H1 (cell line): Measurements from ENCODE around the gene PPP2R3C. TPM values are rescaled to one million over a fixed set of nuclear protein-coding genes. Genes with fewer than 3 reads are reported as not detected.

Experiments used
- CTCF ChIA-PET: fragments of 300-600 bp; sonication (Branson Sonifier 250); formaldehyde crosslinking; loops from one replicate; lab custom pipeline; 2021; ENCODE audit not compliant: partially characterized antibody; lab: Charles Lee
- POLR2A ChIA-PET: fragments of 300-600 bp; sonication (Branson Sonifier 250); formaldehyde crosslinking; loops from one replicate; lab custom pipeline; 2021; ENCODE audit warnings: inconsistent platforms; ENCODE audit not compliant: partially characterized antibody; lab: Charles Lee
- DNase-seq, 2 experiments: peaks; one replicate each; pipeline versions ENCODE4 v3.0.0 to v3.0.0-alpha.2; 2010 to 2022; ENCODE audit warnings: low spot score in 2 of 2, low read depth in 1 of 2, mixed read lengths in 1 of 2
- FAIRE-seq: peaks from 2 replicates; lab custom pipeline; 2011; peaks lifted over from hg19 to GRCh38; lab: Jason Lieb, UNC
- H2AFZ ChIP-seq: 2 replicates; pipeline ENCODE4 v1.8.1; 2012; ENCODE audit warnings: low read length, inconsistent platforms
- H2AK5ac ChIP-seq: 2 replicates; pipeline ENCODE4 v1.6.1; 2013; ENCODE audit warnings: low read depth, low read length
- H2BK120ac ChIP-seq: replicated peaks from 2 replicates; pipeline ENCODE3; 2013; ENCODE audit warnings: low read depth, low read length, inconsistent platforms
- H2BK12ac ChIP-seq: 2 replicates; pipeline ENCODE4 v1.6.1; 2013; ENCODE audit warnings: low read depth, low read length
- H2BK15ac ChIP-seq: 2 replicates; pipeline ENCODE4 v1.6.1; 2013; ENCODE audit warnings: low read length
- H2BK20ac ChIP-seq: 2 replicates; pipeline ENCODE4 v1.6.1; 2013; ENCODE audit warnings: low read length
- H2BK5ac ChIP-seq: 2 replicates; pipeline ENCODE4 v1.6.1; 2013; ENCODE audit warnings: low read depth, low read length
- H3K14ac ChIP-seq: 2 replicates; pipeline ENCODE4 v1.6.1; 2013; ENCODE audit warnings: inconsistent platforms; ENCODE audit not compliant: insufficient read length
- H3K18ac ChIP-seq: 2 replicates; pipeline ENCODE4 v1.6.1; 2013; ENCODE audit warnings: low read length; ENCODE audit errors: extremely low read depth
- H3K23ac ChIP-seq: 2 replicates; pipeline ENCODE4 v1.6.1; 2013; ENCODE audit warnings: inconsistent platforms; ENCODE audit not compliant: insufficient read length
- H3K23me2 ChIP-seq: 2 replicates; pipeline ENCODE4 v1.6.1; 2013; ENCODE audit warnings: low read depth, low read length
- H3K27ac ChIP-seq: 2 replicates; pipeline ENCODE4 v1.6.1; 2011; ENCODE audit warnings: low read depth, low read length, inconsistent platforms
- H3K27me3 ChIP-seq, 4 experiments: replicated peaks in 1 of 4; 1 replicate in 1 of 4; 2 replicates in 3 of 4; pipeline versions ENCODE4 v1.6.1 to v1.8.1; 2011 to 2013; ENCODE audit warnings: low read length in 3 of 4, mild to moderate bottlenecking in 3 of 4, inconsistent platforms in 2 of 4, mixed read lengths in 2 of 4, moderate library complexity in 1 of 4; ENCODE audit not compliant: control insufficient read depth in 3 of 4, insufficient read depth in 3 of 4; ENCODE audit errors: extremely low read depth in 1 of 4
- H3K36me3 ChIP-seq, 4 experiments: 2 replicates each; pipeline versions ENCODE4 v1.6.1 to v1.8.1; 2011 to 2013; ENCODE audit warnings: mild to moderate bottlenecking in 4 of 4, low read length in 3 of 4, moderate library complexity in 2 of 4, control low read depth in 1 of 4, inconsistent platforms in 1 of 4; ENCODE audit not compliant: insufficient read depth in 4 of 4, control insufficient read depth in 2 of 4
- H3K4ac ChIP-seq: replicated peaks from 2 replicates; pipeline ENCODE3; 2013; ENCODE audit warnings: low read length, low read depth, mixed read lengths, inconsistent platforms; ENCODE audit not compliant: insufficient read length
- H3K4me1 ChIP-seq, 4 experiments: replicated peaks in 1 of 4; 1 replicate in 1 of 4; 2 replicates in 3 of 4; pipeline versions ENCODE4 v1.6.1 to v1.8.1; 2011 to 2013; ENCODE audit warnings: low read length in 3 of 4, inconsistent platforms in 2 of 4, mixed read lengths in 1 of 4; ENCODE audit not compliant: insufficient read depth in 4 of 4, control insufficient read depth in 3 of 4
- H3K4me2 ChIP-seq, 2 experiments: 2 replicates each; pipeline versions ENCODE4 v1.6.1 to v1.8.1; 2011 to 2013; ENCODE audit warnings: low read depth in 2 of 2, low read length in 2 of 2, control low read depth in 1 of 2, inconsistent platforms in 1 of 2, mild to moderate bottlenecking in 1 of 2; ENCODE audit not compliant: insufficient read depth in 1 of 2
- H3K4me3 ChIP-seq, 4 experiments: fragments of 200-600, 300-600 bp in 1 of 4; sonication (generic), shearing (Covaris generic), sonication (Bioruptor Twin) in 1 of 4; 2 replicates each; pipeline versions ENCODE4 v1.5.1 to v1.8.1; 2011 to 2016; ENCODE audit warnings: low read length in 4 of 4, low read depth in 3 of 4, control low read depth in 2 of 4, inconsistent platforms in 2 of 4, mild to moderate bottlenecking in 2 of 4, mixed read lengths in 1 of 4, moderate library complexity in 1 of 4; ENCODE audit not compliant: insufficient read depth in 2 of 4; ENCODE audit errors: extremely low read depth in 1 of 4
- H3K56ac ChIP-seq: replicated peaks from 2 replicates; pipeline ENCODE3; 2013; ENCODE audit warnings: low read depth, mild to moderate bottlenecking, mixed read lengths, low read length, inconsistent platforms; ENCODE audit not compliant: insufficient read length
- H3K79me1 ChIP-seq: 2 replicates; pipeline ENCODE4 v1.6.1; 2013; ENCODE audit warnings: low read depth, low read length, control low read depth
- H3K79me2 ChIP-seq, 2 experiments: 2 replicates each; pipeline versions ENCODE4 v1.6.1 to v1.8.1; 2012 to 2013; ENCODE audit warnings: low read length in 2 of 2, mild to moderate bottlenecking in 2 of 2, inconsistent platforms in 1 of 2; ENCODE audit not compliant: insufficient read depth in 2 of 2, control insufficient read depth in 1 of 2
- H3K9ac ChIP-seq, 4 experiments: replicated peaks in 1 of 4; 1 replicate in 1 of 4; 2 replicates in 3 of 4; pipeline versions ENCODE4 v1.6.1 to v1.8.1; 2011 to 2013; ENCODE audit warnings: low read depth in 3 of 4, low read length in 3 of 4, control low read depth in 2 of 4, mild to moderate bottlenecking in 2 of 4, moderate library complexity in 2 of 4, inconsistent platforms in 1 of 4; ENCODE audit errors: extremely low read depth in 1 of 4
- H3K9me3 ChIP-seq, 2 experiments: 2 replicates each; pipeline versions ENCODE4 v1.6.1 to v1.8.1; 2012 to 2013; ENCODE audit warnings: mild to moderate bottlenecking in 2 of 2, moderate library complexity in 2 of 2, control low read depth in 1 of 2, inconsistent platforms in 1 of 2, low read depth in 1 of 2, low read length in 1 of 2, mixed read lengths in 1 of 2; ENCODE audit not compliant: insufficient read depth in 2 of 2
- H4K20me1 ChIP-seq, 2 experiments: replicated peaks in 1 of 2; 2 replicates each; pipeline versions ENCODE3 to v1.8.1; 2011 to 2013; ENCODE audit warnings: inconsistent platforms in 2 of 2, low read length in 2 of 2, mild to moderate bottlenecking in 1 of 2; ENCODE audit not compliant: insufficient read depth in 2 of 2, control insufficient read depth in 1 of 2
- H4K5ac ChIP-seq: 2 replicates; pipeline ENCODE4 v1.6.1; 2013; ENCODE audit warnings: low read length, low read depth, mixed read lengths, inconsistent platforms; ENCODE audit not compliant: insufficient read length
- H4K8ac ChIP-seq: 2 replicates; pipeline ENCODE4 v1.8.0; 2013; ENCODE audit warnings: mild to moderate bottlenecking, moderate library complexity, low read length, inconsistent platforms; ENCODE audit not compliant: insufficient read depth; ENCODE audit errors: extremely low read depth
- H4K91ac ChIP-seq: replicated peaks from 2 replicates; pipeline ENCODE3; 2013; ENCODE audit warnings: low read length, mixed read lengths, inconsistent platforms; ENCODE audit not compliant: insufficient read length
- CEBPB ChIP-seq: IDR thresholded peaks from 2 replicates; pipeline ENCODE4 v1.6.1; 2012; ENCODE audit warnings: low read depth, low read length
- CHD2 ChIP-seq: IDR thresholded peaks from 2 replicates; pipeline ENCODE4 v1.6.1; 2012; ENCODE audit warnings: low read length, improper control_type of control experiment
- GABPA ChIP-seq: IDR thresholded peaks from 2 replicates; pipeline ENCODE4 v1.6.1; 2011; ENCODE audit warnings: mild to moderate bottlenecking, low read length, moderate library complexity, borderline replicate concordance; ENCODE audit not compliant: insufficient read depth
- GTF2F1 ChIP-seq: IDR thresholded peaks from 2 replicates; pipeline ENCODE4 v1.6.1; 2012; ENCODE audit warnings: low read depth, low read length, improper control_type of control experiment, borderline replicate concordance
- JUN ChIP-seq: IDR thresholded peaks from 2 replicates; pipeline ENCODE4 v1.6.1; 2011; ENCODE audit warnings: low read depth, mild to moderate bottlenecking, improper control_type of control experiment, low read length
- KDM5A ChIP-seq: fragments of 200-600 bp; IDR thresholded peaks from 2 replicates; pipeline ENCODE4 v1.7.1; 2012; ENCODE audit warnings: mild to moderate bottlenecking, low read length, inconsistent platforms, mixed read lengths
- MAFK ChIP-seq: IDR thresholded peaks from 2 replicates; pipeline ENCODE4 v1.6.1; 2012; ENCODE audit warnings: low read depth, mild to moderate bottlenecking, improper control_type of control experiment, low read length
- POLR2A ChIP-seq, 2 experiments: IDR thresholded peaks; 1 replicate in 1 of 2; 2 replicates in 1 of 2; pipeline ENCODE4 v1.6.1; 2011; ENCODE audit warnings: low read depth in 2 of 2, low read length in 2 of 2, mild to moderate bottlenecking in 2 of 2; ENCODE audit errors: control extremely low read depth in 1 of 2
- SAP30 ChIP-seq: fragments of 300-600 bp; sonication (generic); IDR thresholded peaks from 2 replicates; pipeline ENCODE4 v1.7.1; 2012; ENCODE audit warnings: low read length, moderate library complexity, mild to moderate bottlenecking, inconsistent platforms; ENCODE audit not compliant: insufficient read depth, insufficient replicate concordance
- TCF12 ChIP-seq: IDR thresholded peaks from 2 replicates; pipeline ENCODE4 v1.6.1; 2011; ENCODE audit warnings: low read depth, mild to moderate bottlenecking, low read length
- WGBS, 2 experiments: shearing (Covaris generic) in 1 of 2; methylation state at CpG; one replicate each; pipeline versions ENCODE4 v1.1.6 to v1.1.7; 2013 to 2015; ENCODE audit warnings: low lambda C conversion rate in 2 of 2, mixed read lengths in 2 of 2, inconsistent platforms in 1 of 2, low coverage in 1 of 2, missing lambda C conversion rate in 1 of 2; ENCODE audit not compliant: insufficient replicate concordance in 2 of 2, insufficient coverage in 1 of 2, insufficient read length in 1 of 2; ENCODE audit errors: extremely low coverage in 1 of 2, missing lambda C conversion rate in 1 of 2; 5-methylcytosine and 5-hydroxymethylcytosine counted together
- polyA plus RNA-seq, 7 experiments: library from polyadenylated mRNA; depleted of rRNA in 3 of 7; stranded (reverse) in 5 of 7; unstranded in 2 of 7; fragments of >200 nt in 5 of 7; fragments of 200-250 nt in 2 of 7; gene quantifications; 1 replicate in 5 of 7; 2 replicates in 1 of 7; 4 replicates in 1 of 7; pipeline versions ENCODE4 v1.2.1 to v1.2.3, GENCODE V29; 2011 to 2013; ENCODE audit warnings: missing spikeins in 2 of 7, mixed read lengths in 2 of 7
- total RNA-seq: library from RNA; stranded (reverse); fragmentation: NEBNext Ultra II Directional; extraction: Animal tissue kit (Norgen Biotek cat#: 25700); gene quantifications from 2 replicates; pipeline ENCODE4 v1.2.1, GENCODE V29; 2021
- TF ChIP-seq, protein P1 (sequence below): IDR thresholded peaks from 2 replicates; pipeline ENCODE4 v1.6.1; 2012; ENCODE audit warnings: inconsistent platforms

PPP2R3C gene
- total and polyA plus RNA-seq, 2 of the 8 experiments (the other 6 are each of a cell fraction or from before 2014, with no cell fraction given), result 7.1 to 26.7 TPM

DNA sequence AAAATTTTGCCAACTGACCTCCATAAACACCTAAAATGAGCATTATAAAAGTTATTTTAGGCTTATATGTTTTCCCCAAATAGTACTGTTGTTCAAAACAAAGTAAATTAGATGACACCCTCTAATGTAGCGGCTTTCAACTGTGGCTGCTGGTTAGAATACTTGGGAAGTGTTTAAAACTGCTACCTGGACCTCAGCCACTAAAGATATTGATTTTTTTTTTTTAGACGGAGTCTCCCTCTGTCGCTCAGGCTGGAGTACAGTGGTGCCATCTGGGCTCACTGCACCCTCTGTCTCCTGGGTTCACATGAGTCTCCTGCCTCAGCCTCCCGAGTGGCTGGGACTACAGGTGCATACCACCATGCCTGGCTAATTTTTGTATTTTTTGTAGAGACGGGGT, 16.8 kb upstream of the PPP2R3C start:
- Histone ChIP-seq H2AK5ac (no peak overlapping the region), H3K18ac (no peak overlapping the region), H3K79me1 (no peaks in the 10 kb centered on the region; the same call in none of the 2 replicates)
- 84% methylated on average over 5 of the region's 5 CpGs; no CpG with 5 or more reads in 1 of the 2 experiments for WGBS, 2 experiments
- TF ChIP-seq JUN, result no peak
- no peak for TF ChIP-seq KDM5A
- no peak for TF ChIP-seq POLR2A (IDR thresholded peaks at IDR 0.05; ENCODE audit: control extremely low read depth in 1 of 2, low read depth in 2 of 2, low read length in 2 of 2)
- no peak for TF ChIP-seq MAFK
- no peak for TF ChIP-seq SAP30
- no peak for TF ChIP-seq CEBPB
- TF ChIP-seq GABPA, result no peak
- no peak for TF ChIP-seq TCF12
- TF ChIP-seq, protein P1, sequence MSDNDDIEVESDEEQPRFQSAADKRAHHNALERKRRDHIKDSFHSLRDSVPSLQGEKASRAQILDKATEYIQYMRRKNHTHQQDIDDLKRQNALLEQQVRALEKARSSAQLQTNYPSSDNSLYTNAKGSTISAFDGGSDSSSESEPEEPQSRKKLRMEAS, result no peak
- TF ChIP-seq CHD2, result no peak
- TF ChIP-seq GTF2F1, result no peak
- TF ChIP-seq, all 59 proteins: peak for 0
- no peak overlapping the region for H3K4me2 ChIP-seq
- ChIA-PET CTCF (interaction anchor here (0.6 to 10.8 kb wide), 4 partner anchors 165 to 600 kb away, joined by 3 to 198 read pairs (median 4); no protein-coding TSS in a partner anchor), POLR2A (no interaction called here)
- H3K9me3 ChIP-seq, result no peaks in the 10 kb centered on the region
- no peak overlapping the region for H3K56ac ChIP-seq
- no peak overlapping the region for H3K23ac ChIP-seq
- FAIRE-seq (no peak), DNase-seq (no peak)
- no peaks in the 10 kb centered on the region for H4K20me1 ChIP-seq
- no peak overlapping the region for H3K14ac ChIP-seq
- H3K9ac ChIP-seq, result no peak overlapping the region
- no peak overlapping the region for H4K91ac ChIP-seq
- no peak overlapping the region for H2AFZ ChIP-seq
- H3K23me2 ChIP-seq, result no peaks in the 10 kb centered on the region
- no peak overlapping the region for H2BK12ac ChIP-seq
- no peaks in the 10 kb centered on the region; a peak in 1 of 7 replicates for H3K4me1 ChIP-seq
- H2BK120ac ChIP-seq, result no peak overlapping the region
- no peak overlapping the region for H2BK20ac ChIP-seq
- no peak overlapping the region for H3K27ac ChIP-seq
- no peaks in the 10 kb centered on the region for H3K27me3 ChIP-seq
- H2BK15ac ChIP-seq, result no peak overlapping the region
- H3K4ac ChIP-seq, result no peak overlapping the region
- no peak overlapping the region for H3K4me3 ChIP-seq
- H4K5ac ChIP-seq, result no peak overlapping the region
- H4K8ac ChIP-seq, result no peak overlapping the region
- no peak overlapping the region for H2BK5ac ChIP-seq
- peaks cover 0 to 3% of the 10 kb centered on the region in 2 experiments; a peak in 1 of 4 replicates for H3K79me2 ChIP-seq
- peaks cover 0 to 7% (median 3%) of the 10 kb centered on the region in 4 experiments; a peak in 4 of 8 replicates for H3K36me3 ChIP-seq
